Suprapubic skin (tissue), 4 donors: ENCODE data around the gene FYN.

Experiments used
- POLR2A ChIP-seq, 2 donors: fragments of 450-650 bp; IDR thresholded peaks; one replicate each; pipeline ENCODE4 v1.6.1; 2017; ENCODE audit warnings: antibody characterized with exemption in 2 of 2, mild to moderate bottlenecking in 2 of 2, moderate library complexity in 2 of 2
- POLR2AphosphoS5 ChIP-seq, 3 donors: sonication (generic); formaldehyde crosslinking; IDR thresholded peaks; one replicate each; pipeline ENCODE4 v1.6.1; 2017; ENCODE audit warnings: antibody characterized with exemption in 3 of 3
- TF ChIP-seq, protein P1 (sequence below), 2 donors: fragments of 200-600 bp in 1 of 2; fragments of 450-650 bp in 1 of 2; sonication (generic) in 1 of 2; IDR thresholded peaks; one replicate each; pipeline ENCODE4 v1.5.1; 2016 to 2019; ENCODE audit warnings: antibody characterized with exemption in 2 of 2, mild to moderate bottlenecking in 1 of 2, moderate library complexity in 1 of 2

GRCh38 chr6:111838749-111839484 lies 34.3 kb downstream of the FYN start:
- TF ChIP-seq, protein P1, sequence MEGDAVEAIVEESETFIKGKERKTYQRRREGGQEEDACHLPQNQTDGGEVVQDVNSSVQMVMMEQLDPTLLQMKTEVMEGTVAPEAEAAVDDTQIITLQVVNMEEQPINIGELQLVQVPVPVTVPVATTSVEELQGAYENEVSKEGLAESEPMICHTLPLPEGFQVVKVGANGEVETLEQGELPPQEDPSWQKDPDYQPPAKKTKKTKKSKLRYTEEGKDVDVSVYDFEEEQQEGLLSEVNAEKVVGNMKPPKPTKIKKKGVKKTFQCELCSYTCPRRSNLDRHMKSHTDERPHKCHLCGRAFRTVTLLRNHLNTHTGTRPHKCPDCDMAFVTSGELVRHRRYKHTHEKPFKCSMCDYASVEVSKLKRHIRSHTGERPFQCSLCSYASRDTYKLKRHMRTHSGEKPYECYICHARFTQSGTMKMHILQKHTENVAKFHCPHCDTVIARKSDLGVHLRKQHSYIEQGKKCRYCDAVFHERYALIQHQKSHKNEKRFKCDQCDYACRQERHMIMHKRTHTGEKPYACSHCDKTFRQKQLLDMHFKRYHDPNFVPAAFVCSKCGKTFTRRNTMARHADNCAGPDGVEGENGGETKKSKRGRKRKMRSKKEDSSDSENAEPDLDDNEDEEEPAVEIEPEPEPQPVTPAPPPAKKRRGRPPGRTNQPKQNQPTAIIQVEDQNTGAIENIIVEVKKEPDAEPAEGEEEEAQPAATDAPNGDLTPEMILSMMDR (IDR thresholded peaks at IDR 0.05): no peak
- TF ChIP-seq POLR2AphosphoS5 (IDR thresholded peaks at IDR 0.05) (no peak), POLR2A (IDR thresholded peaks at IDR 0.05) (no peak)
